ENCODE data around the gene OSM. TPM values are rescaled to one million over a fixed set of nuclear protein-coding genes. Genes with fewer than 3 reads are reported as not detected.

The OSM gene
- total RNA-seq, 4 donors from 2014 or later: 0.76 to 8.8 (median 0.76) TPM; not detected in 1

DNA sequence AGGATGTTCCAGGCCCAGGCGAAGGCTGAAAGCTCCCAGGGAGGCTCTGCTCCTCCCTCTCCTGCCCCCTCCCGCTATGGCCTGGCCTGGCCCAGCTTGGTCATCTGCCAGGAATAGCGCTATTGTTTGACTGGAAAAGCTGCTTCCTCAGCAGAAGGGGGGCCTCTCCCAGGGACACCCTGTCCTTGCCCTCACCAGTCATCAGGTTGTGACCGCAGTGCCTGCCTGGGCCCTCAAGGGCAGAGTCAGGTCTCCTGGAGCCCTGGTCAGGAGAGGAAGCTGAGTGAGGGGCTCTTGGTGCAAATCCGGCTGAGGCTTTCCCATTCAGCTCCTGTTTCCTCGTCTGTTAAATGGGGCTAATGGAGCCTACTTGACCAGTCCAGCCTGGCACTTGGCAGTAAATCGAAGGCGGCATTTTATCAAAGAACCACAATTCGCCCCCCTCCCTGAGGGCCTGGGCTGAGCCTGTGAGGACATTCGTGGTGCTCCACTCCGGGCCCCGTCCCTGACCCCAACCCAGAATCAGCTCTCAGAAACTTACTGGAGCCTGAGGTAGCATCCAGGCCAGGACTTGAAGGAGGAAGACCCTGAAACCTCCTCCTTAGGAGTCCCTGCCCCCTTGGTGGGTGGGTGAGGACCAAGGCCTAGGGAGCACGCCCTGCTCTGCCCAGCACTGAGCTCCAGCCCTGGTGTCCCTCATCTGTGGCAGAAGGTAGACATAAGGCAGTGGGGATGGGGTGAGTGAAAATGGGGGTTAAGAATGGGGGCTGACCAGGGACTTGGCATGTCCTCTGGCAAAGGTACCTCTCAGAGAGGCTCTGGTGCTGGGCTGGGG, 24.6 kb upstream of the OSM start:
- DNase-seq: peak; percentile 75 to 90
- Histone ChIP-seq H3K4me1 (peaks cover 13 to 23% of the 10 kb centered on the region in 2 donors), H3K36me3 (no peaks in the 10 kb centered on the region), H3K9me3 (no peaks in the 10 kb centered on the region), H3K27ac (peak overlapping the region; percentile 79 to 91), H3K27me3 (no peaks in the 10 kb centered on the region), H3K4me3 (no peak overlapping the region)
- intact Hi-C loops (cut with DNase I; ENCODE audit: low total_unique reads): no loop called here
- TF ChIP-seq POLR2A (IDR thresholded peaks at IDR 0.05): peak; percentile 16 to 61
- TF ChIP-seq, protein P1, sequence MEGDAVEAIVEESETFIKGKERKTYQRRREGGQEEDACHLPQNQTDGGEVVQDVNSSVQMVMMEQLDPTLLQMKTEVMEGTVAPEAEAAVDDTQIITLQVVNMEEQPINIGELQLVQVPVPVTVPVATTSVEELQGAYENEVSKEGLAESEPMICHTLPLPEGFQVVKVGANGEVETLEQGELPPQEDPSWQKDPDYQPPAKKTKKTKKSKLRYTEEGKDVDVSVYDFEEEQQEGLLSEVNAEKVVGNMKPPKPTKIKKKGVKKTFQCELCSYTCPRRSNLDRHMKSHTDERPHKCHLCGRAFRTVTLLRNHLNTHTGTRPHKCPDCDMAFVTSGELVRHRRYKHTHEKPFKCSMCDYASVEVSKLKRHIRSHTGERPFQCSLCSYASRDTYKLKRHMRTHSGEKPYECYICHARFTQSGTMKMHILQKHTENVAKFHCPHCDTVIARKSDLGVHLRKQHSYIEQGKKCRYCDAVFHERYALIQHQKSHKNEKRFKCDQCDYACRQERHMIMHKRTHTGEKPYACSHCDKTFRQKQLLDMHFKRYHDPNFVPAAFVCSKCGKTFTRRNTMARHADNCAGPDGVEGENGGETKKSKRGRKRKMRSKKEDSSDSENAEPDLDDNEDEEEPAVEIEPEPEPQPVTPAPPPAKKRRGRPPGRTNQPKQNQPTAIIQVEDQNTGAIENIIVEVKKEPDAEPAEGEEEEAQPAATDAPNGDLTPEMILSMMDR (IDR thresholded peaks at IDR 0.05): no peak

GRCh38 chr22:30290342-30291057, 23.8 kb upstream of the OSM start:
- peak overlapping the region; percentile 79 to 91 for H3K27ac ChIP-seq
- intact Hi-C loops (cut with DNase I; ENCODE audit: low total_unique reads): no loop called here
- peaks cover 13 to 23% of the 10 kb centered on the region in 2 donors for H3K4me1 ChIP-seq
- DNase-seq: peak in 1 of 2 donors; percentile 54
- peak overlapping the region in 1 of 2 donors; percentile 64 for H3K4me3 ChIP-seq
- no peak for TF ChIP-seq POLR2A (IDR thresholded peaks at IDR 0.05)
- no peaks in the 10 kb centered on the region for H3K36me3 ChIP-seq
- H3K9me3 ChIP-seq: no peaks in the 10 kb centered on the region
- H3K27me3 ChIP-seq: no peaks in the 10 kb centered on the region

DNA sequence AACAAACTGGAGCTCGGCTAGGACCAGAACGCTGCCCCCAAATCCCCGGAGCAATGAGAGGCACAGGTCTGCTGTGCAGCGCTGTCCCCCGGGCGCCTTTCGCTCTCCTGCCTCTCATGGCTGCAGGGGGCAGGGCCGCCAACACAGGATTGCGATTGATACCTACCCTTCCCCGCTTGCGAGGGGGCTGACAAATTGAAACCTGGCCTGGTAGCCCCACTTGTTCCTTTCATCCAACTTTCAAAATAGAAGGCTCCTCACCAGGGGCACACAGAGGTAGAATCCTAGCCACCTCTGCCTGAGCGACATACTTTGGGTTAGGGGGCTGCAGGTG, 23.3 kb upstream of the OSM start:
- TF ChIP-seq POLR2A (IDR thresholded peaks at IDR 0.05): peak in 1 of 2 donors; percentile 4
- TF ChIP-seq, protein P1 (IDR thresholded peaks at IDR 0.05): peak in 1 of 4 experiments; percentile 19
- peak overlapping the region; percentile 79 to 91 for H3K27ac ChIP-seq
- intact Hi-C loops (cut with DNase I; ENCODE audit: low total_unique reads): loop anchor here (5.0 kb wide), 1 partner anchor 97 kb away; the partner anchor contains the start of gene RNF215
- no peaks in the 10 kb centered on the region for H3K9me3 ChIP-seq
- H3K4me3 ChIP-seq: peak overlapping the region; percentile 64 to 98
- no peaks in the 10 kb centered on the region for H3K27me3 ChIP-seq
- H3K4me1 ChIP-seq: peaks cover 13 to 23% of the 10 kb centered on the region in 2 donors
- DNase-seq: no peak
- H3K36me3 ChIP-seq: no peaks in the 10 kb centered on the region

- TF ChIP-seq POLR2A (IDR thresholded peaks at IDR 0.05): peak; percentile 79 to 88
- TF ChIP-seq, protein P1 (IDR thresholded peaks at IDR 0.05): peak in 2 of 4 experiments; percentile 19 to 28
- Histone ChIP-seq H3K9me3 (no peaks in the 10 kb centered on the region), H3K36me3 (no peaks in the 10 kb centered on the region), H3K4me3 (peak within 1 kb of the TSS; percentile 64 to 98), H3K27ac (peak within 1 kb of the TSS; percentile 89 to 95), H3K27me3 (no peaks in the 10 kb centered on the region), H3K4me1 (peaks cover 13 to 23% of the 10 kb centered on the region in 2 donors)
- DNase-seq: peak; percentile 99
- intact Hi-C loops (cut with DNase I; ENCODE audit: low total_unique reads): loop anchor here (5.0 kb wide), 1 partner anchor 98 kb away; the partner anchor contains the start of gene RNF215
Observed at GRCh38 chr22:30289141-30289979, 22.7 kb upstream of the OSM start, which contains the start of gene CASTOR1. Gene CASTOR1 (minus strand): TSS chr22:30289505. CDS start chr22:30289497, 8 bp downstream.
